Prostate gland (tissue), 2 donors: Measurements from ENCODE around the gene PABPN1. TPM values are rescaled to one million over a fixed set of nuclear protein-coding genes. Genes with fewer than 3 reads are reported as not detected.

Experiments
- DNase-seq: peaks from one replicate; pipeline ENCODE4 v3.0.0-alpha.2; 2019; ENCODE audit warnings: low spot score
- H3K27ac ChIP-seq, 2 donors: fragments of 200-600 bp; sonication (generic); 2 replicates each; pipeline ENCODE4 v1.5.1; 2017 to 2019
- H3K27me3 ChIP-seq: fragments of 200-600 bp; sonication (generic); replicated peaks from 2 replicates; pipeline ENCODE4 v1.5.1; 2019; ENCODE audit not compliant: insufficient read depth
- H3K36me3 ChIP-seq, 2 donors: fragments of 200-600 bp; sonication (generic); 1 replicate in 1 of 2; 2 replicates in 1 of 2; pipeline versions ENCODE4 v1.5.1 to v1.8.1; 2017 to 2019
- H3K4me1 ChIP-seq: fragments of 200-600 bp; sonication (generic); replicated peaks from 2 replicates; pipeline ENCODE4 v1.5.1; 2019
- H3K4me3 ChIP-seq, 2 donors: fragments of 200-600 bp; sonication (generic); 2 replicates each; pipeline ENCODE4 v1.5.1; 2017 to 2019
- H3K9me3 ChIP-seq: fragments of 200-600 bp; sonication (generic); 2 replicates; pipeline ENCODE4 v1.5.1; 2017
- POLR2A ChIP-seq: fragments of 450-650 bp; IDR thresholded peaks from one replicate; pipeline ENCODE4 v1.6.1; 2016; ENCODE audit warnings: antibody characterized with exemption, mild to moderate bottlenecking
- POLR2AphosphoS5 ChIP-seq: sonication (generic); formaldehyde crosslinking; IDR thresholded peaks from one replicate; pipeline ENCODE4 v1.6.1; 2017; ENCODE audit warnings: antibody characterized with exemption
- WGBS: methylation state at CpG from one replicate; pipeline ENCODE4 v1.1.5; 2018; 5-methylcytosine and 5-hydroxymethylcytosine counted together
- intact Hi-C: fragments of 100-400 bp; cut with DNase I; formaldehyde crosslinking; loops from one replicate; pipeline ENCODE4 v1.14.2; 2022
- total RNA-seq, 2 donors: library from RNA; depleted of rRNA; stranded (reverse); fragments of >200 nt; gene quantifications; one replicate each; pipeline ENCODE4 v1.1.0, GENCODE V29; 2016
- TF ChIP-seq, protein P1 (sequence below), 4 experiments: fragments of 200-600 bp in 2 of 4; fragments of 450-650 bp in 2 of 4; sonication (generic) in 2 of 4; IDR thresholded peaks; 1 replicate in 3 of 4; 2 replicates in 1 of 4; pipeline ENCODE4 v1.5.1; 2016 to 2019; ENCODE audit warnings: antibody characterized with exemption in 4 of 4, mild to moderate bottlenecking in 2 of 4, moderate library complexity in 2 of 4

The PABPN1 gene
- total RNA-seq, 2 donors from 2014 or later: 62.7 to 113 TPM

DNA sequence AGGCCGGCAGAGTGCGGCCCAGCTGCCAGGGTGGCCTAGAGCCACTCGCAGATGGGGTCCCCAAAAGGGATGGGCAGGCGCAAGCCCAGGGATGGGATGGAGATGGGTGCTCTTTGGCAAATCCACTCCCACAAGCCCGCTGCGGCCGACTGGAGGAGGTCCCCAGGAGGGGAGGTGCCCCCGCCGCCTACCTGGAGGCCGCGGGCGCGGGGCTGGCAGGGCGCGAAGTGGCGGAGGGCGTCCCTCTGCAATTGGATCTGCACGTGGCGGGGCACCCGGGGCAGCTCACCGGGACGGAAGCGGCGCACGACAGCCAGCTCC, 19.3 kb upstream of the PABPN1 start:
- WGBS: under 1% methylated on average over 24 of the region's 25 CpGs
- H3K4me1 ChIP-seq: no peaks in the 10 kb centered on the region
- peak overlapping the region; percentile 63 to 78 for H3K4me3 ChIP-seq
- H3K27ac ChIP-seq: peak overlapping the region; percentile 98 to 99
- peak; percentile 9 for TF ChIP-seq POLR2AphosphoS5
- TF ChIP-seq POLR2A: peak; percentile 90
- TF ChIP-seq, protein P1, sequence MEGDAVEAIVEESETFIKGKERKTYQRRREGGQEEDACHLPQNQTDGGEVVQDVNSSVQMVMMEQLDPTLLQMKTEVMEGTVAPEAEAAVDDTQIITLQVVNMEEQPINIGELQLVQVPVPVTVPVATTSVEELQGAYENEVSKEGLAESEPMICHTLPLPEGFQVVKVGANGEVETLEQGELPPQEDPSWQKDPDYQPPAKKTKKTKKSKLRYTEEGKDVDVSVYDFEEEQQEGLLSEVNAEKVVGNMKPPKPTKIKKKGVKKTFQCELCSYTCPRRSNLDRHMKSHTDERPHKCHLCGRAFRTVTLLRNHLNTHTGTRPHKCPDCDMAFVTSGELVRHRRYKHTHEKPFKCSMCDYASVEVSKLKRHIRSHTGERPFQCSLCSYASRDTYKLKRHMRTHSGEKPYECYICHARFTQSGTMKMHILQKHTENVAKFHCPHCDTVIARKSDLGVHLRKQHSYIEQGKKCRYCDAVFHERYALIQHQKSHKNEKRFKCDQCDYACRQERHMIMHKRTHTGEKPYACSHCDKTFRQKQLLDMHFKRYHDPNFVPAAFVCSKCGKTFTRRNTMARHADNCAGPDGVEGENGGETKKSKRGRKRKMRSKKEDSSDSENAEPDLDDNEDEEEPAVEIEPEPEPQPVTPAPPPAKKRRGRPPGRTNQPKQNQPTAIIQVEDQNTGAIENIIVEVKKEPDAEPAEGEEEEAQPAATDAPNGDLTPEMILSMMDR (IDR thresholded peaks at IDR 0.05): no peak
- intact Hi-C loops: loop anchor here (10.0 kb wide), 1 partner anchor 177 kb away; no protein-coding TSS in a partner anchor
- H3K36me3 ChIP-seq: no peaks in the 10 kb centered on the region
- no peak for DNase-seq
- no peaks in the 10 kb centered on the region for H3K27me3 ChIP-seq
- no peaks in the 10 kb centered on the region for H3K9me3 ChIP-seq

DNA sequence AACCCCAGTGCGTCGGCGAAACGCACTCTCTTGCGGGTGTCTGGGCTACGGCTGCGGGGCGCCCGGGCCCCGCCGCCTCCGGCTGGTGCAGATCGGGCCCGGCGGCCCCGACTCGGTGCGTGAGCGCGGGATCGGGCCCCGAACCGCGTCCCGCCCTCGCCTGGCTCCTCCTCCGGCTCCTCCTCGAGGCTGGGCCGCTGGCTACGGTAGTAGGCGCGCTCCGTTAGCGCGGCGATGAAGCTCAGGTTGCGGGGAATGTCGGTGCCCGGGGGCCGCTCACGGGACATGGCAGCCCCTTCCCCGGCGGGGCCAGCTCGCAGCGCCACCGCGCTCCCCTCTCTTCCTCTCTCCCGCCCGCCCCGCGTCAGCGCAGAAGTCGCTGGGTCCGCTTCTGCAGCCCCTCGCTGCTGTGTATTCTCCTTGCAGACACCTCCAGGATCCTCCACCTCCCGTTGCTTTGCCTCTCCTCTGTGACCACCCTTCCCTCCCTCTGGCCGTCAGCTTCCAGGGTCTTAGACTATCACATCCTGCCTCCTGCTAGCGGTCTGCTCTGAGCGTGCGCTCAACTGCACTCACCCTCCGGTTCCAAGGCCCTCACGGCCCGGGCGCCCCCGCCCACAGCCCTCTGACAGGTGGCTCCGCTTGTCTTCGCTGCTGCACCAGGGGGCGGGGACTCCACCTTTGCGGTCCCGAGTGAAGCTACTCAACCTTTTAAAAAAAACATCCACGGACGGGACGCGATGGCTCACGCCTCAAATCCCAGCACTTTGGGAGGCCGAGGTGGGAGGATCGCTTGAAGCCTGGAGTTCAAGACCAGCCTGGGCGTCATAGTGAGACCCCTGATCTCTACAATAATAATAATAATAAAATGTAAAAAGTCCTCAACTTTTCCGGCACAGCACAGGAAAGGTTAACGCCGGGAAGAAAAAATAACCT, 18.7 kb upstream of the PABPN1 start, which contains the start of gene PPP1R3E:
Gene PPP1R3E (minus strand): TSS at position 570 of the 936 bp plus-strand sequence. CDS start 283 bp downstream, at position 287.
- Histone ChIP-seq H3K27me3 (no peaks in the 10 kb centered on the region), H3K4me1 (peaks cover 2% of the 10 kb centered on the region), H3K9me3 (no peaks in the 10 kb centered on the region), H3K4me3 (peak within 1 kb of the TSS; percentile 63 to 78), H3K36me3 (no peaks in the 10 kb centered on the region), H3K27ac (peak within 1 kb of the TSS; percentile 98 to 99)
- TF ChIP-seq POLR2A (no peak), POLR2AphosphoS5 (peak; percentile 37)
- TF ChIP-seq, protein P1 (IDR thresholded peaks at IDR 0.05): no peak
- intact Hi-C loops: loop anchor here (10.0 kb wide), 1 partner anchor 178 kb away; no protein-coding TSS in a partner anchor
- WGBS: 2% methylated on average over 71 of the region's 81 CpGs
- peak; percentile 49 for DNase-seq

DNA sequence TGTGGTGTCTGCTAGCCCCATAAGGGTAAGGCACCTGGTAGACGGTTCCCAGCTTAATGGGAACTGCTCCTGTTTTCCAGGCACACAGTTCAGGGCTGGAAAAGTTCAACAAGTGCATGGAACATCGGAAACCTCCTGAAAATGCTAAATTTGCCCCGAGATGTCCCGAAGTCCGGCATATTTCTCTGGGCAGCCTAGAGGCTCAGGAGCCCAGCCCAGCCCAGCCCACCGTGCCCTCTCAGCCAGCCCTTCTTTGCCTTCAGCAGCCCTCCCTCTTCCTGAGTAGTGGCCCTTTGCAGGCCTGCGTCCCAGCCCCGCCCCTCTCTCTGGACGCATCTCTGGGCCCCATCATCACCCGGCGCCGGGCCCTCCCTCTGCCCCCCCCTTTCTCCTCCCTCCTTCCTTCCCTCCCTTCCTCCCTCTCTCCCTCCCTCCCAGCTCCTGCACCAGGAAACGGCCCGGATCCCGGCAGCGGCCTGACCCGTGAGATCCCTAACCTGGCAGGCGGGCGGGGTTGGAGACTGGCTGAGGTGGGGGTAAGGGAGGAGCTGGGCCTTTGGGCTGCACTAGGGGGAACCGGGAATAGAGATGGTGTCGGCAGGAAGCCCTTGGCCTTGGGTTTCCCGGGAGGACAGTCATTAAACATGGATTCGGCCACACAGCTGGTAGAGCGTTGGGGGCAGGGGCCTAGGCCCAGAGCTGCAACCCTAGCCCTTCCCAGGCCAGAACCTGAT, 14.7 kb upstream of the PABPN1 start, which contains the start of gene BCL2L2:
Gene BCL2L2 (plus strand): TSS at position 422 of the 734 bp plus-strand sequence. CDS start 935 bp downstream, outside the sequence.
- Histone ChIP-seq H3K4me1 (peaks cover 12% of the 10 kb centered on the region), H3K4me3 (peak within 1 kb of the TSS; percentile 52 to 62), H3K27ac (peak within 1 kb of the TSS; percentile 85 to 87), H3K9me3 (no peaks in the 10 kb centered on the region), H3K36me3 (no peaks in the 10 kb centered on the region), H3K27me3 (no peaks in the 10 kb centered on the region)
- WGBS: under 1% methylated on average over 24 of the region's 24 CpGs
- intact Hi-C loops: loop anchor here (2.0 to 10.0 kb wide), 2 partner anchors 14 to 182 kb away; partner anchors contain the start of gene PABPN1
- peak; percentile 73 for TF ChIP-seq POLR2AphosphoS5
- TF ChIP-seq POLR2A: peak; percentile 67
- TF ChIP-seq, protein P1 (IDR thresholded peaks at IDR 0.05): peak in 2 of 4 experiments; percentile 9 to 17
- peak; percentile 90 for DNase-seq

DNA sequence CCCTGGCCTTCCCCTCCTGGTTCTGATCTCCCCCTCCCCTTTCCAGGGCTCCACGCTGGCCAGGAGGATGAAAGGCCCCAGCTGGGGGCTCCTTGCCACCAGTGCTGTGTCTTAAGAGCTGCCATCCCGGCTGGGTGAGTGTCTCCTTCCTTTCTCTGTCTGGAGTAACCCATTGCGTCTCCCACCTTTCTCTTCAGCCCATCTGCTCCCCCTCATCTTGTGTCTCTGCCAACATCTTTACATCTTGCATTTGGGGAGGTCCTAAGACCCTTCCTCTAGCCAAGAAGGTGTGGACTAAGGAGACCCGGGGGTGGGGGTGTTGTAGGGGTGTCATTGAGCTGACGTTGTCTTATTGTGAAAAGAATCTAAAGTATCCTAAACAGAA, 14.1 kb upstream of the PABPN1 start:
- intact Hi-C loops: loop anchor here (2.0 to 10.0 kb wide), 2 partner anchors 14 to 182 kb away; partner anchors contain the start of gene PABPN1
- WGBS: 8% methylated on average over 5 of the region's 5 CpGs
- no peaks in the 10 kb centered on the region for H3K27me3 ChIP-seq
- peaks cover 12% of the 10 kb centered on the region for H3K4me1 ChIP-seq
- no peaks in the 10 kb centered on the region for H3K9me3 ChIP-seq
- H3K4me3 ChIP-seq: peak overlapping the region; percentile 52 to 62
- no peak for DNase-seq
- TF ChIP-seq, protein P1 (IDR thresholded peaks at IDR 0.05): no peak
- TF ChIP-seq POLR2A (no peak), POLR2AphosphoS5 (no peak)
- peak overlapping the region; percentile 85 to 87 for H3K27ac ChIP-seq
- H3K36me3 ChIP-seq: no peaks in the 10 kb centered on the region
